BJ (cell line): ENCODE data around the gene SFMBT1. TPM values are rescaled to one million over a fixed set of nuclear protein-coding genes. Genes with fewer than 3 reads are reported as not detected.

Experiments
- CTCF ChIA-PET: fragments of 350-600 bp; formaldehyde crosslinking; extraction: SDS; loops from one replicate; lab custom pipeline; 2021; ENCODE audit warnings: antibody characterized with exemption, inconsistent platforms; lab: Yijun Ruan, JAX
- POLR2A ChIA-PET: fragments of 300-600 bp; sonication (Branson Sonifier 250); formaldehyde crosslinking; extraction: SDS; loops from one replicate; lab custom pipeline; 2021; ENCODE audit warnings: antibody characterized with exemption; lab: Charles Lee
- DNase-seq: peaks from one replicate; pipeline ENCODE4 v3.0.0-alpha.2; 2011; ENCODE audit warnings: low read depth
- H3K27me3 ChIP-seq: 2 replicates; pipeline ENCODE4 v1.6.0; 2011; ENCODE audit warnings: low read length; ENCODE audit not compliant: control insufficient read depth, insufficient read depth
- H3K36me3 ChIP-seq: 2 replicates; pipeline ENCODE4 v1.5.1; 2011; ENCODE audit warnings: low read length; ENCODE audit not compliant: control insufficient read depth, insufficient read depth
- H3K4me3 ChIP-seq: 2 replicates; pipeline ENCODE4 v1.5.1; 2011; ENCODE audit warnings: low read depth, mild to moderate bottlenecking, control low read depth, low read length
- polyA plus RNA-seq: library from polyadenylated mRNA; depleted of rRNA; stranded (reverse); fragments of >200 nt; gene quantifications from 2 replicates; pipeline ENCODE4 v1.2.3, GENCODE V29; 2011
- TF ChIP-seq, protein P1 (sequence below): IDR thresholded peaks from 2 replicates; pipeline ENCODE4 v1.5.1; 2011; ENCODE audit warnings: low read depth, mild to moderate bottlenecking, control low read depth, inconsistent platforms, low read length, moderate library complexity; ENCODE audit not compliant: insufficient read depth

SFMBT1 gene
- polyA plus RNA-seq, 1 experiment: 2.1 TPM

- POLR2A ChIA-PET: no interaction called here
- no peak for DNase-seq
- TF ChIP-seq, protein P1, sequence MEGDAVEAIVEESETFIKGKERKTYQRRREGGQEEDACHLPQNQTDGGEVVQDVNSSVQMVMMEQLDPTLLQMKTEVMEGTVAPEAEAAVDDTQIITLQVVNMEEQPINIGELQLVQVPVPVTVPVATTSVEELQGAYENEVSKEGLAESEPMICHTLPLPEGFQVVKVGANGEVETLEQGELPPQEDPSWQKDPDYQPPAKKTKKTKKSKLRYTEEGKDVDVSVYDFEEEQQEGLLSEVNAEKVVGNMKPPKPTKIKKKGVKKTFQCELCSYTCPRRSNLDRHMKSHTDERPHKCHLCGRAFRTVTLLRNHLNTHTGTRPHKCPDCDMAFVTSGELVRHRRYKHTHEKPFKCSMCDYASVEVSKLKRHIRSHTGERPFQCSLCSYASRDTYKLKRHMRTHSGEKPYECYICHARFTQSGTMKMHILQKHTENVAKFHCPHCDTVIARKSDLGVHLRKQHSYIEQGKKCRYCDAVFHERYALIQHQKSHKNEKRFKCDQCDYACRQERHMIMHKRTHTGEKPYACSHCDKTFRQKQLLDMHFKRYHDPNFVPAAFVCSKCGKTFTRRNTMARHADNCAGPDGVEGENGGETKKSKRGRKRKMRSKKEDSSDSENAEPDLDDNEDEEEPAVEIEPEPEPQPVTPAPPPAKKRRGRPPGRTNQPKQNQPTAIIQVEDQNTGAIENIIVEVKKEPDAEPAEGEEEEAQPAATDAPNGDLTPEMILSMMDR: no peak
- no peak overlapping the region for H3K4me3 ChIP-seq
- H3K36me3 ChIP-seq: no peaks in the 10 kb centered on the region
- CTCF ChIA-PET: interaction anchor here (0.9 to 1.6 kb wide), 3 partner anchors 19 to 40 kb away, joined by 3 read pairs; no protein-coding TSS in a partner anchor
- no peaks in the 10 kb centered on the region for H3K27me3 ChIP-seq
Observed at GRCh38 chr3:52891164-52891563, 154.7 kb downstream of the SFMBT1 start.

DNA sequence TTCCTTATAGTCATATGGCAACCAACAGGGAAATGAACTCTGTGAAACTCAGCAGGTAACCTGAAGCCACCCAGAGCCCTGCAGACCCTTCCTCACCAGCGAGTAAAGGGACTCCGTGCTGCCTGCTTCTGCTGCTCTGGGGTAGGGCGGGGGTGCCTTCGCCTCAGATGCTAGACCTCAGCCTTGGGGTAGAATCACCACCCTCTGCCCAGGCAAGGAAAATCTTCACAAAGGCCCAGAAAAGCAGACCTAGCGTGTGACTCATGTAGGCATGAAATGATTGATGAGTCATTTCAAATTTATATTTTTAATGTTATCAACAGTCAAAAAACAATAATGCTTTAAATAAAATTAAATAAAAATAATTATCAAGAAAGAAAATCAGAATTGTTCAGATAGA is 155.1 kb downstream of the SFMBT1 start:
- H3K27me3 ChIP-seq: no peaks in the 10 kb centered on the region
- ChIA-PET POLR2A (no interaction called here), CTCF (no interaction called here)
- TF ChIP-seq, protein P1: no peak
- no peaks in the 10 kb centered on the region for H3K36me3 ChIP-seq
- no peak for DNase-seq
- no peak overlapping the region for H3K4me3 ChIP-seq

DNA sequence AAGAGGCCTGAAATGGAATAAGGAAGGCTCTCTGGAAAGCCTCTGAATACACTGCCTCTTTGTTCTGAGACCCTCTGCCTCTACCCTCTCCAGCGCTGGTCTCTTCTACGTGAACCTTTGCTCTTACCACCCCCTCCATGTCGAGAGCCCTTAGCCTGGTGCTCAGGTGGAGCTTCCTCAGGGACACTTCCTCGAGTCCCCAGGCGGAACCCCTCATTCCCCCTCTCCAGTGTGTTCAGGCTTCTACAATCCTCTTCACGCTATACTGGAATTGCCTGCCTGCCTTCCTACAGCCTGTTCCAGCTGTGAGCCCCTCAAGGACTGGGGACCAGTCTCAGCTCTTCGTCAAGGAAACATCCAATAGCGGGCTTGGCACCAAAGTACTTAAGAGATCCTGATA is 156.0 kb downstream of the SFMBT1 start:
- DNase-seq: no peak
- Histone ChIP-seq H3K4me3 (no peak overlapping the region), H3K27me3 (no peaks in the 10 kb centered on the region), H3K36me3 (no peaks in the 10 kb centered on the region)
- TF ChIP-seq, protein P1: no peak
- ChIA-PET CTCF (no interaction called here), POLR2A (no interaction called here)

GRCh38 chr3:52887166-52887565 is 158.7 kb downstream of the SFMBT1 start:
- H3K36me3 ChIP-seq: no peaks in the 10 kb centered on the region
- TF ChIP-seq, protein P1: no peak
- CTCF ChIA-PET: no interaction called here
- no peak overlapping the region for H3K4me3 ChIP-seq
- POLR2A ChIA-PET: no interaction called here
- no peak for DNase-seq
- no peaks in the 10 kb centered on the region for H3K27me3 ChIP-seq

- TF ChIP-seq, protein P1: no peak
- ChIA-PET CTCF (no interaction called here), POLR2A (no interaction called here)
- Histone ChIP-seq H3K36me3 (no peaks in the 10 kb centered on the region), H3K4me3 (no peak overlapping the region), H3K27me3 (no peaks in the 10 kb centered on the region)
- no peak for DNase-seq
Observed at GRCh38 chr3:52886049-52886730, 159.7 kb downstream of the SFMBT1 start.
